Stimulated activated CD8-positive, alpha-beta memory T cell treated with anti-CD3 and anti-CD28 coated beads, Interleukin-12 subunit alpha, Interleukin-12 subunit beta, amount 100 ng/mL, for 24 hours (primary cell): ENCODE measurements around the gene MTHFR.
"Not testable (repeated sequence)": the region's sequence is repeated elsewhere in the genome, so short reads cannot be mapped to it uniquely, and the experiment has no call there.

ENCODE experiments used
- DNase-seq: peaks from one replicate; pipeline ENCODE4 v3.0.0-alpha.2; 2020; ENCODE audit errors: extremely low read depth

The MTHFR gene

GRCh38 chr1:11833497-11833896 is 27.7 kb upstream of the MTHFR start:
- no peak for DNase-seq

- no peak for DNase-seq
Observed at GRCh38 chr1:11831945-11832725, 26.4 kb upstream of the MTHFR start.

- no peak for DNase-seq
Observed at GRCh38 chr1:11828511-11828910, 22.7 kb upstream of the MTHFR start.

- DNase-seq: no peak
Observed at GRCh38 chr1:11826946-11827345, 21.2 kb upstream of the MTHFR start.

GRCh38 chr1:11825131-11825530 is 19.4 kb upstream of the MTHFR start:
- DNase-seq: no peak

- DNase-seq: no peak
Observed at GRCh38 chr1:11823366-11824137, 17.8 kb upstream of the MTHFR start.

GRCh38 chr1:11822091-11822490 is 16.3 kb upstream of the MTHFR start:
- DNase-seq: no peak

- DNase-seq: no peak
Observed at GRCh38 chr1:11817192-11817591, 11.4 kb upstream of the MTHFR start.

- DNase-seq: no peak
Observed at GRCh38 chr1:11813021-11813420, 7.3 kb upstream of the MTHFR start.

- DNase-seq: no peak
Observed at GRCh38 chr1:11807133-11807532, 1.4 kb upstream of the MTHFR start.

- DNase-seq: no peak
Observed at GRCh38 chr1:11806307-11806936, 658 bp upstream of the MTHFR start.

- no peak for DNase-seq
Observed at GRCh38 chr1:11804666-11805421, 920 bp downstream of the MTHFR start.

GRCh38 chr1:11803924-11804665 is 1.7 kb downstream of the MTHFR start:
- DNase-seq: not testable (repeated sequence)

GRCh38 chr1:11802973-11803885 is 2.5 kb downstream of the MTHFR start:
- DNase-seq: peak; percentile 43

- DNase-seq: no peak
Observed at GRCh38 chr1:11802616-11802972, 3.2 kb downstream of the MTHFR start.

GRCh38 chr1:11800756-11801433 is 4.9 kb downstream of the MTHFR start:
- no peak for DNase-seq

- DNase-seq: no peak
Observed at GRCh38 chr1:11800391-11800755, 5.4 kb downstream of the MTHFR start.

GRCh38 chr1:11799896-11800295 is 5.9 kb downstream of the MTHFR start:
- DNase-seq: no peak

GRCh38 chr1:11799099-11799498 is 6.7 kb downstream of the MTHFR start:
- no peak for DNase-seq
